GM23248 (cell line): Measurements from ENCODE around the gene LYPD6B. TPM values are rescaled to one million over a fixed set of nuclear protein-coding genes. Genes with fewer than 3 reads are reported as not detected.

Source experiments
- DNase-seq: peaks from one replicate; pipeline ENCODE4 v3.0.0-alpha.2; 2015
- H2AFZ ChIP-seq: fragments of 200-600 bp; sonication (generic); 2 replicates; pipeline ENCODE4 v1.6.1; 2016; ENCODE audit warnings: antibody characterized with exemption
- H3F3A ChIP-seq: fragments of 200-600 bp; sonication (generic); 2 replicates; pipeline ENCODE4 v1.6.1; 2016; ENCODE audit warnings: mild to moderate bottlenecking, antibody characterized with exemption, mixed run types; ENCODE audit not compliant: insufficient read depth
- H3K27ac ChIP-seq: fragments of 200-600 bp; sonication (generic); 2 replicates; pipeline ENCODE4 v1.5.1; 2016; ENCODE audit warnings: mild to moderate bottlenecking
- H3K27me3 ChIP-seq: fragments of 200-600 bp; sonication (generic); replicated peaks from 2 replicates; pipeline ENCODE4 v1.6.1; 2016; ENCODE audit warnings: mild to moderate bottlenecking; ENCODE audit not compliant: insufficient read depth
- H3K36me3 ChIP-seq: fragments of 200-600 bp; sonication (generic); 2 replicates; pipeline ENCODE4 v1.6.1; 2016; ENCODE audit warnings: low read depth, mild to moderate bottlenecking
- H3K4me1 ChIP-seq: fragments of 200-600 bp; sonication (generic); 2 replicates; pipeline ENCODE4 v1.6.1; 2016; ENCODE audit warnings: mild to moderate bottlenecking; ENCODE audit not compliant: insufficient read depth
- H3K4me2 ChIP-seq: fragments of 200-600 bp; sonication (generic); one replicate; pipeline ENCODE4 v1.6.1; 2016; ENCODE audit warnings: mild to moderate bottlenecking; ENCODE audit not compliant: unreplicated experiment
- H3K4me3 ChIP-seq: fragments of 200-600 bp; sonication (generic); 2 replicates; pipeline ENCODE4 v1.5.1; 2016; ENCODE audit warnings: mild to moderate bottlenecking
- H3K79me2 ChIP-seq: fragments of 200-600 bp; sonication (generic); 2 replicates; pipeline ENCODE4 v1.6.1; 2016; ENCODE audit warnings: mild to moderate bottlenecking; ENCODE audit not compliant: insufficient read depth
- H3K9ac ChIP-seq: fragments of 200-600 bp; sonication (generic); 2 replicates; pipeline ENCODE4 v1.6.1; 2016; ENCODE audit warnings: mild to moderate bottlenecking
- H3K9me2 ChIP-seq: fragments of 200-600 bp; sonication (generic); 2 replicates; pipeline ENCODE4 v1.6.1; 2016; ENCODE audit warnings: mixed run types, mild to moderate bottlenecking, moderate library complexity; ENCODE audit not compliant: insufficient read depth
- H3K9me3 ChIP-seq: fragments of 200-600 bp; sonication (generic); one replicate; pipeline ENCODE4 v1.6.1; 2017; ENCODE audit warnings: low read depth
- H4K20me1 ChIP-seq: fragments of 200-600 bp; sonication (generic); 2 replicates; pipeline ENCODE4 v1.6.0; 2016; ENCODE audit not compliant: insufficient read depth
- EZH2 ChIP-seq: fragments of 200-600 bp; sonication (generic); IDR thresholded peaks from 2 replicates; pipeline ENCODE4 v1.6.1; 2018; ENCODE audit warnings: antibody characterized with exemption, mild to moderate bottlenecking; ENCODE audit not compliant: insufficient read depth, poor library complexity, severe bottlenecking
- EZH2phosphoT487 ChIP-seq: fragments of 200-600 bp; sonication (generic); IDR thresholded peaks from 2 replicates; pipeline ENCODE4 v1.6.1; 2018; ENCODE audit warnings: antibody characterized with exemption, moderate library complexity, mild to moderate bottlenecking, low read depth; ENCODE audit not compliant: insufficient read depth
- WGBS, 2 experiments: methylation state at CpG; one replicate each; pipeline ENCODE4 v1.1.6; 2015 to 2017; ENCODE audit warnings: low lambda C conversion rate in 2 of 2, low coverage in 1 of 2; ENCODE audit errors: missing lambda C conversion rate in 2 of 2; 5-methylcytosine and 5-hydroxymethylcytosine counted together
- in situ Hi-C: fragments of 300-500 bp; cut with MboI; formaldehyde crosslinking; loops from 2 replicates; pipeline ENCODE4 v1.15.0; 2020
- polyA plus RNA-seq: library from polyadenylated mRNA; unstranded; fragments of >200 nt; fragmentation: Nextera tagmentation; extraction: Ambion mirVana; gene quantifications from 2 replicates; pipeline ENCODE4 v1.2.1, GENCODE V29; 2016
- total RNA-seq: library from RNA; depleted of rRNA; stranded (reverse); fragments of >200 nt; shearing (Covaris generic); gene quantifications from 2 replicates; pipeline ENCODE4 v1.2.3, GENCODE V29; 2014

Gene LYPD6B
- total and polyA plus RNA-seq, 2 experiments from 2014 or later = 3.9 to 11.4 TPM

GRCh38 chr2:149224543-149224942 is 186.0 kb downstream of the LYPD6B start:
- Histone ChIP-seq H3K27me3 (peaks cover 5% of the 10 kb centered on the region; the same call in 1 of the 2 replicates), H3K9me3 (no peaks in the 10 kb centered on the region), H4K20me1 (no peaks in the 10 kb centered on the region), H3K4me2 (no peak overlapping the region), H3F3A (no peaks in the 10 kb centered on the region), H3K79me2 (no peaks in the 10 kb centered on the region), H3K27ac (no peak overlapping the region), H3K36me3 (no peaks in the 10 kb centered on the region), H3K4me1 (no peaks in the 10 kb centered on the region), H3K9ac (no peak overlapping the region), H2AFZ (no peak overlapping the region), H3K9me2 (no peaks in the 10 kb centered on the region), H3K4me3 (no peak overlapping the region)
- in situ Hi-C loops = no loop called here
- TF ChIP-seq EZH2 (no peak), EZH2phosphoT487 (no peak)
- DNase-seq = no peak
- WGBS, 2 experiments = 25 to 27% methylated on average over 5 of the region's 5 CpGs

GRCh38 chr2:149225446-149225845 is 186.9 kb downstream of the LYPD6B start:
- Histone ChIP-seq H3K27ac (no peak overlapping the region), H3K4me2 (no peak overlapping the region), H3K27me3 (peaks cover 5% of the 10 kb centered on the region; the same call in 1 of the 2 replicates), H2AFZ (no peak overlapping the region), H3K9ac (no peak overlapping the region), H3K4me3 (no peak overlapping the region), H3K9me2 (no peaks in the 10 kb centered on the region), H3K9me3 (no peaks in the 10 kb centered on the region), H4K20me1 (no peaks in the 10 kb centered on the region), H3K79me2 (no peaks in the 10 kb centered on the region), H3F3A (no peaks in the 10 kb centered on the region), H3K36me3 (no peaks in the 10 kb centered on the region), H3K4me1 (no peaks in the 10 kb centered on the region)
- in situ Hi-C loops = no loop called here
- TF ChIP-seq EZH2phosphoT487 (no peak), EZH2 (no peak)
- no peak for DNase-seq
- WGBS, 2 experiments = 32 to 34% methylated on average over 2 of the region's 2 CpGs

- Histone ChIP-seq H3K36me3 (no peaks in the 10 kb centered on the region), H3K4me1 (no peaks in the 10 kb centered on the region), H4K20me1 (no peaks in the 10 kb centered on the region), H3K9me2 (no peaks in the 10 kb centered on the region), H3K27ac (no peak overlapping the region), H3K9me3 (no peaks in the 10 kb centered on the region), H3F3A (no peaks in the 10 kb centered on the region), H3K4me3 (no peak overlapping the region), H3K27me3 (peaks cover 11% of the 10 kb centered on the region; the same call in 1 of the 2 replicates), H3K79me2 (no peaks in the 10 kb centered on the region), H2AFZ (no peak overlapping the region), H3K4me2 (no peak overlapping the region), H3K9ac (no peak overlapping the region)
- DNase-seq = no peak
- in situ Hi-C loops = no loop called here
- TF ChIP-seq EZH2phosphoT487 = no peak
- TF ChIP-seq EZH2 = no peak
- WGBS, 2 experiments = 73 to 82% methylated on average over 6 of the region's 6 CpGs
These were observed 188.3 kb downstream of the LYPD6B start for GRCh38 chr2:149226790-149227189.

GRCh38 chr2:149235816-149236375 is 197.4 kb downstream of the LYPD6B start:
- Histone ChIP-seq H4K20me1 (no peaks in the 10 kb centered on the region), H3K9me2 (no peaks in the 10 kb centered on the region), H3K27ac (no peak overlapping the region), H3K36me3 (no peaks in the 10 kb centered on the region), H3K79me2 (no peaks in the 10 kb centered on the region), H3K4me3 (no peak overlapping the region), H2AFZ (no peak overlapping the region), H3K4me2 (no peak overlapping the region), H3K4me1 (no peaks in the 10 kb centered on the region), H3K9me3 (no peaks in the 10 kb centered on the region), H3F3A (no peaks in the 10 kb centered on the region), H3K27me3 (0 out of 2 replicates have a peak, but pooled peaks cover 5% of the 10 kb centered on the region), H3K9ac (no peak overlapping the region)
- WGBS, 2 experiments = 32 to 35% methylated on average over 3 of the region's 3 CpGs
- in situ Hi-C loops = no loop called here
- no peak for DNase-seq
- TF ChIP-seq EZH2 = no peak
- TF ChIP-seq EZH2phosphoT487 = no peak

GRCh38 chr2:149236410-149236809 is 197.9 kb downstream of the LYPD6B start:
- Histone ChIP-seq H3K9me3 (no peaks in the 10 kb centered on the region), H2AFZ (no peak overlapping the region), H4K20me1 (no peaks in the 10 kb centered on the region), H3K27ac (no peak overlapping the region), H3K27me3 (0 out of 2 replicates have a peak, but pooled peaks cover under 1% of the 10 kb centered on the region), H3K4me3 (no peak overlapping the region), H3F3A (no peaks in the 10 kb centered on the region), H3K9ac (no peak overlapping the region), H3K9me2 (no peaks in the 10 kb centered on the region), H3K79me2 (no peaks in the 10 kb centered on the region), H3K36me3 (no peaks in the 10 kb centered on the region), H3K4me2 (no peak overlapping the region), H3K4me1 (no peaks in the 10 kb centered on the region)
- no peak for DNase-seq
- WGBS, 2 experiments = 63 to 67% methylated on average over 2 of the region's 2 CpGs
- no peak for TF ChIP-seq EZH2phosphoT487
- TF ChIP-seq EZH2 = no peak
- in situ Hi-C loops = no loop called here
